IPS DF 6.9 (cell line): Measurements from ENCODE around the gene PRRT1B.
A peak's percentile ranks its signal among the peaks of the same experiment; 100 is the strongest.

ENCODE experiments used
- DNase-seq: peaks from one replicate; pipeline ENCODE4 v3.0.0-alpha.2; 2013; ENCODE audit warnings: low read depth, low spot score
- H3K27ac ChIP-seq: one replicate; pipeline ENCODE4 v1.5.1; 2013; ENCODE audit warnings: low read length, control low read depth
- H3K27me3 ChIP-seq: 2 replicates; pipeline ENCODE4 v1.6.1; 2013; ENCODE audit warnings: mild to moderate bottlenecking, low read length; ENCODE audit not compliant: control insufficient read depth, insufficient read depth
- H3K36me3 ChIP-seq: 2 replicates; pipeline ENCODE4 v1.6.1; 2013; ENCODE audit warnings: low read length; ENCODE audit not compliant: control insufficient read depth, insufficient read depth
- H3K4me1 ChIP-seq: 2 replicates; pipeline ENCODE4 v1.6.1; 2013; ENCODE audit warnings: low read length; ENCODE audit not compliant: control insufficient read depth, insufficient read depth
- H3K4me3 ChIP-seq: 2 replicates; pipeline ENCODE4 v1.5.1; 2013; ENCODE audit warnings: mild to moderate bottlenecking, low read length
- H3K9me3 ChIP-seq: 2 replicates; pipeline ENCODE4 v1.6.1; 2013; ENCODE audit warnings: low read length, inconsistent platforms; ENCODE audit not compliant: control insufficient read depth, insufficient read depth
- WGBS: extraction: QIAGEN DNeasy Blood & Tissue Kit; methylation state at CpG from one replicate; pipeline ENCODE4 v1.1.7; 2013; ENCODE audit warnings: mixed read lengths, missing lambda C conversion rate; ENCODE audit not compliant: insufficient read length, insufficient coverage; 5-methylcytosine and 5-hydroxymethylcytosine counted together

Gene PRRT1B

DNA sequence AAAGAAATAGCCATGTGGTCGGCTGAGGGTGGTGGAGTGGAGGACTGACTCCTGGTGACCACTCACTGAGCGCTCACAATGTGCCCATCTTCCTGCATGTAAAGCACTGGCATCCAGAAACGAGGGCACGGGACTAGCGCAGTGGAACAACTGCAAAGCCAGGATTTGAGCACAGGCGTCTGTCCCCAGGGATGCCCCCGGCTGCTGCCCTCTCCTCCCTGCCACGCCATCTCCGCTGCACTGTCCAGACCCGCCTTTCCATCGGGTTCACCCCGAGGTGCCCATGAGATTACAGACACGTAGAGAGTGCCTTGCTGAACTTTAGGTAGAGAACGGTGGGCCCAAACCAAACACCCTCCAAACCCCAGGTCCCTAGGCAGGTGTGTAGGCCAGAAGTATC lies 44.7 kb downstream of the PRRT1B start:
- Histone ChIP-seq H3K4me3 (no peak overlapping the region), H3K4me1 (no peaks in the 10 kb centered on the region), H3K27ac (no peak overlapping the region), H3K27me3 (no peaks in the 10 kb centered on the region), H3K9me3 (no peaks in the 10 kb centered on the region), H3K36me3 (peaks cover 3% of the 10 kb centered on the region)
- WGBS = no CpG with 5 or more reads among the region's 14 CpGs
- no peak for DNase-seq

DNA sequence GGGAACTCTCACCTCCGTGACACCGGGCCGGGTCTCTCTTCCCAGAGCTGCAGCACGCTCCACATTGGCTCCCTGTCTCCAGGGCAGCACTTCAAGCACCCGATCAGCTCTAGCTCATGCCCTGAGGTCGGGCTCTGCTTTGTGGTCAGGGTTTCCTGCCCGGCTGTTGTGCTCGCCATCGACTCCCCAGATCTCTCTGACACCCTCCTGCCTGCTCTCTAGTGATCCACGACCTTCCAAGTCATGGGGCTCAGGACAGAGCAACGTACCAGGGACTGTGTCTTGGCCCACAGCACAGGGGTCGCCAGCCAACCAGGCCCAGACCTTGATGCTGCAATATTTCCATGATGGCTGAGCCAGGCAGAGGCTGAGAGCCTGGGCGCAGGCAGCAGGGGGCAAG lies 45.1 kb downstream of the PRRT1B start:
- no CpG with 5 or more reads among the region's 13 CpGs for WGBS
- Histone ChIP-seq H3K27me3 (no peaks in the 10 kb centered on the region), H3K4me3 (no peak overlapping the region), H3K36me3 (peaks cover 3% of the 10 kb centered on the region), H3K9me3 (no peaks in the 10 kb centered on the region), H3K4me1 (no peaks in the 10 kb centered on the region), H3K27ac (no peak overlapping the region)
- no peak for DNase-seq

DNA sequence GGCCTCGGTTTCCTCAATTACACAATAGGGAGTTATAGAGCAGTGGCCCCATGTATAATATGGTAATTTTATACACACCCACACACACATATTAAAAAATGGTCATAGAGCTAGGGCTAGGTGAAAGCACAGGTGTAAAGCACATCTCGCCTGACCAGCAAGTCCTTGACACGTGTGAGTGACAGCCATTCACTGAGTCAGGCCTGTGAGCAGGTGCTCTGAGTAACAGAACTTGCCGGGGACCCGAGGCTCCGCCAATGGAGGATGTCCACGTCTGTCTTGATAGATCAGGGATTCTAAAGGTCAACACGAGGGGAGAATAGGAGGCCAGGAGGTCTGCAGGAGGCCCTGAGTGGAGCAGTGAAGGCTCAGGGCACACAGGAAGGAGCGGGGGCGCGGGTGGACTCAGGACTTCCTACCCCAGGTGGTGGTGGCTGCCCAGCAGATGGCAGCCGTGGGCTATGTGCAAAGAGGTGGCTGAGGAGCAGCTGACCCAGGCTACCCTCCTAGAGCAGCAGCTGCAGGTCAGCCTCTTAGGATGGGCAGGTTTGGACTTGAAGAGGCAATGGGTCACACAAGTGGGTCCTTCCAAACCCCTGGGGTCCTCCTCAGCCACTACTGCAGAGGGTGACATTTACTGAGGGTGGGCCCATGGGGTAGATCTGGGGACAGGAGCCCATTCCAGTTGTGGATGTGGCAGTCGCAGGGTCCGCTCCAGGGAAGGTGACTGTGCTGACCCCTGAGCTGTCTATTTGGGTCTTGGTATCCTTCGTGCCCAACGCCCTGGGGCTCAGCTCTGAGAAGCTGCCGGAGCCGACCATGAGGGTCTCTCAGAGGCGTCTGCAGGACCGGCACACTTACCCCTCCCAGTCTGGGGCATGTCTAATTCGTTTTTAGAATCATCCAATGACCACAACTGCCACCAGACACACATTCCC lies 45.9 kb downstream of the PRRT1B start:
- WGBS = no CpG with 5 or more reads among the region's 21 CpGs

DNA sequence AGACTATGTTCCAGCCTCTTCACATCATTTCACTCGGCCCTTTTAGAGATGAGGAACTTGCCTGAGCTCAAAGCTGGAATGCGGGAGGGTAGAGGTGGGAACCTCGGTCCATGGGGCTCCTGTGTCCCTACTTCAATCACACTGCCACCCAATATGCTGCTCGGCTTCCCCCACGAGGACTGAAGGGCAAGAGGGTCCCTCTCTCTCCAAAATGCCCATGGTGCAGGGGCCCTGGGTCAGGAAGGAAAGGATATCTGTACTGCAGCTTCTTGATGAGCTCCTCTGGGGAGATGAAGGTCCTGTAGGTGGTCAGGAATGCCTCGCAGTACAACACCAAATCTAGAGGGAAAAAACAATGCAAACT lies 46.5 kb downstream of the PRRT1B start:
- no peak overlapping the region for H3K27ac ChIP-seq
- DNase-seq = no peak
- no peaks in the 10 kb centered on the region for H3K4me1 ChIP-seq
- H3K27me3 ChIP-seq = no peaks in the 10 kb centered on the region
- peaks cover 12% of the 10 kb centered on the region for H3K36me3 ChIP-seq
- H3K9me3 ChIP-seq = no peaks in the 10 kb centered on the region
- whole genome bisulfite sequencing = no CpG with 5 or more reads among the region's 6 CpGs
- H3K4me3 ChIP-seq = no peak overlapping the region

More for the DNA sequence above, 45.9 kb downstream of the PRRT1B start:
- Histone ChIP-seq H3K27me3 (no peaks in the 10 kb centered on the region), H3K4me3 (no peak overlapping the region), H3K27ac (no peak overlapping the region), H3K9me3 (no peaks in the 10 kb centered on the region), H3K4me1 (no peaks in the 10 kb centered on the region), H3K36me3 (peaks cover 9% of the 10 kb centered on the region)
- DNase-seq = peak; percentile 45

DNA sequence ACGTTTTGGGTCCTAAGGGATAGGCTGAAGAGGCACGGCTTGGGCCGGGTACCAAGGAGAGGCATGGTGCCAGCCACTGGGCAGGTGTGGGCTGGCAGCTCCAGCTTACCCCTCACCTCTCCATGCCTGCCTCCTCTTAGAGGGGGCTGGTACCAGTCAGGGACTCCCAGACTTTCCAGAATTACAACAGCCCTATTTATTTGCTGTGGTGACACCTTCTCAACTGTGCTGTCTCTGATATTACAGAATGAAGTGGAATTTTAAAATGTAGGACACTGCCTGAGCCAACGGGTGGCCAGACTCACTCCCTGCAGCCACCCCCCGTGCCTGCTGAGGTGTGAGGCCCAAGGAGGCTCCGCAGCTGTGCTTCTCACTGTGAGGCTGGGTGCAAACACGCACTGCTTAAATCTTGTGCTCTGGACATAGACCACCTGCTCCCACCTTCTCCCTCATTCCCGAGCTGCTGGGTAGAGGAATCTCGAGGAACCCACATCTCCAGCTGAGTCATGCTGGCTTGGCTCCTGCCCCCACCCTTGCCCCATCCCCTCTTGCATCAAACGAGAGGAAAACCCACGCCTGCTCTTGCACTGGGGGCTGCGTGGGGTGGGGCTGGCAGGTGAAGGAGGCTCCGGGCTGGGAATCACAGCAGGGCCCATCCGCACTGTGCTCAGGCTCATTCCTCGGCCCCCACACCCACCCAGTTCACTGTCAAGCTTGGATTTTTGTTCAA lies 47.9 kb downstream of the PRRT1B start:
- H3K4me1 ChIP-seq = no peaks in the 10 kb centered on the region; the same call in 1 of the 2 replicates
- no peaks in the 10 kb centered on the region for H3K27me3 ChIP-seq
- H3K36me3 ChIP-seq = peaks cover 19% of the 10 kb centered on the region
- no CpG with 5 or more reads among the region's 15 CpGs for WGBS
- no peaks in the 10 kb centered on the region for H3K9me3 ChIP-seq
- H3K27ac ChIP-seq = no peak overlapping the region
- DNase-seq = no peak
- H3K4me3 ChIP-seq = no peak overlapping the region

DNA sequence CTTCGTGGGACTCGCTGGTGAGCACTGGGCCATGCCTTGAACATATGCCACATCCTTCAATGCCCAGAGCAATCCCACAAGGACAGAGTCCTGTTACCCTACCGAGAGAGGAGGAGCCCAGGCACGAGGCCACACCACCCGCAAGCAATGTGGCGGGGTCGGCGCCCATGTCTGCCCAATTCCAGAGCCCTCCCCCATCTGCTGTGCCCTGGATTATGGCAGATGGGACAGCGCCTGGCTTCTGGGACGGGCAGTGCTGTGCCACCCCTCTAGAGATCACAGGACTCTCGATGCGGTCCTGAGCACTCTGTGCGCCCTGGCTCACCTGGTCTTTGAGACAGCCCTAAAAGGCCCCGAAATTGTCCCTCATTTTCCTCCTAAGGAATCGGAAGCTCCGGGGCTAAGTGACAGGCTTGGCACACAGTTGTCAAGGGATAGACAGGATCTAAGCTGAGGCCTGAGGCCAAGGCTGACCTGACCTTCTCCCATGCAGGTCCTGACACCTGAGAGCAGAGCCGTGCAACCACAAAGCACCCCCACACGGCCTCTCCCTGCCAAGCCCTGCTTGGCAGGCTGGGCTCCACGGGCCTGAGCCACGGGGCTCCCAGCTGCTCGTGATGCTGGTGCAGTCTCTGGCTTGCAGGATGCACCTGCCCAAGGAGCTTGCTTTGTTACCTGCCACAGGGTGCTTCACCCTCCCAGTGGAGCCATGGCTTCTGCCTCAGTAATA lies 48.8 kb downstream of the PRRT1B start:
- DNase-seq = no peak
- Histone ChIP-seq H3K27me3 (no peaks in the 10 kb centered on the region), H3K4me1 (no peaks in the 10 kb centered on the region; the same call in 1 of the 2 replicates), H3K27ac (no peak overlapping the region), H3K4me3 (no peak overlapping the region), H3K36me3 (peaks cover 22% of the 10 kb centered on the region), H3K9me3 (no peaks in the 10 kb centered on the region)
- WGBS = no CpG with 5 or more reads among the region's 21 CpGs

DNA sequence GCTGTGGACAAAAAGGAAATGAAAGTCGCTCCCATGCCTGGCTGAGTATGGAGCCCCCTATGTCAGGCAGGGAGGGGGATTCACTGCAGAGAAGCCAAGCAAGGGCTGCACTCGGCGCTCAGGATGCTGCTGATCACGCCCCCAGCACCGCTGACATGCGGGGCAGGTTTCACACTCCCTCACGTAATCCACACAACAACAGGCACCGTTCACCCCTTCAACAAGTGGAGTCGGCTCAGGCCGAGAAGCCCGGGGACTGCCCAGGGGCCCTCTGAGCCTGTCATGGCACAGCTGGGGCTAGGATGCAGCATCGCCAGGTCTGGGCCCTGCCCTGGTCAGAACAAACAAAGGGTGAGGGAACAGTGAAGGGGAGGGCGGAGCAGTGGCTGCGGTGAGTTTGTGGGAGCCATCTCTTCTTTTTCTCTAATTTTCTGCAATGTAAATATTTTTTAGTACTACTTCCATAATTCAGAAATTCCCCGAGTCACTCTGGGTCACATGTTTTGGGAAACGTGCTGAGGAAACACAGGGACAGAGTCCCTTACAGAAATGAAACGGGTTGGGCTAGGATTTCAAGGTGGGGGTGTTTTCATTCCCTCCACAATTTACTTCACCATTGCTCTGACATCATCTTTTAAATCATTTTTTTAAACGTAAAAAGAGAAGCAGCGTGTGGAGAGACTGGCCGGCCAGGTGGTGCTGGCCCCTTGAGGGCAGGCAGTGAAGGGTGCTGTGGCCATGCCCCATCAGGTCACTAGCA lies 49.8 kb downstream of the PRRT1B start:
- no peak for DNase-seq
- H3K4me1 ChIP-seq = no peaks in the 10 kb centered on the region; the same call in 1 of the 2 replicates
- H3K27me3 ChIP-seq = no peaks in the 10 kb centered on the region
- WGBS = no CpG with 5 or more reads among the region's 20 CpGs
- peaks cover 19% of the 10 kb centered on the region for H3K36me3 ChIP-seq
- no peak overlapping the region for H3K4me3 ChIP-seq
- no peak overlapping the region for H3K27ac ChIP-seq
- H3K9me3 ChIP-seq = no peaks in the 10 kb centered on the region

DNA sequence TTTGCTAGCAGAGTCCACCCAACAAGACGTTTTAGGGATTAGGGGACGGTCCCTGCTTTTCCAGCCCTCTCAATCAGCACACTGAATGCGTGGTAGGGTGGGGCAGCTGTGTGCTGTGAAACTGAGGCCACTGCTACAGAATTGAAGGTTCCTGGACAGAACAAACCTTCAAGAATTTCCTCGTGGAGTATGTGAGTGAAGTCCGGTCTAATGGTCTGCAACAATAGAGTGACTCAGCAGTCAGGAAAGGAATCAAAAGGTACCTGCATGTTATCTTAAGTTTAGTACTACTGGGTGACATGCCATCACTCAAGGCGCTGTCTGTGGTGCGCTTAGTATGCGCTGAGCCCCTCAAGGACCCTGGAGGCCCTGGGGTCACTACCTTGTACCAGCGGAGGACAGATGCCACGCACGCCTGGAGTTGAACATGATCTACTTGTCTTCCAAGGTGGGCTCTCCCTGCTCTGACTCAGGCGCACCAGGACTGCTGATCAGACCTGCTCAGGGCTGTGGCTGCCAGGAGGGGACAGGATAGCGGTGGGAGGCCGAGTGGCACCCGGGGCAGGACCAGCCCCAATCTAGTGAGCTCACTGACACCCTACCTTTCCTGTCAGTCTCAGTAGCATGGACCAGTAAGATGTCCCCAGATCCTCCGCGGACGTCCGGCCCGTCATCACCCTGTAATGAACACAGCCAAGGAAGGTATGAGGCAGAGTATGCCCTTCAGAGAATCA lies 50.5 kb downstream of the PRRT1B start:
- DNase-seq = no peak
- no CpG with 5 or more reads among the region's 20 CpGs for WGBS
- H3K36me3 ChIP-seq = peaks cover 19% of the 10 kb centered on the region

DNA sequence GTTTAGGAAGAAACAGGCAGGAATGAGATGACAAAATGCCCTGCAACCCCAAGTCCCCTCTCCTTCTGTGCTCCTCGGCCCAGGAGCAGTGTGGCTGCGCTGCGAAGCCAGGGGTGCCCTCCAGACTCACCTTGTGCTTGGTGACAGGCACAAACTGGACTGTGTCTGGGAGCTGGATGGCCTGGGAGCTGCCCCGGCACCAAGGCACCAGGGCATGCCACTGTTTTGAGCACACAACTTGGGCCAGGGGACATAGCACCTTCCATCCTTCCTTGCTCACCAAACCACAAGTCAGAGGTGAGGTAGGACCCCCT lies 51.1 kb downstream of the PRRT1B start:
- Histone ChIP-seq H3K27ac (no peak overlapping the region), H3K36me3 (peaks cover 19% of the 10 kb centered on the region), H3K9me3 (no peaks in the 10 kb centered on the region), H3K4me3 (no peak overlapping the region), H3K4me1 (no peaks in the 10 kb centered on the region; the same call in 1 of the 2 replicates), H3K27me3 (no peaks in the 10 kb centered on the region)
- DNase-seq = no peak
- no CpG with 5 or more reads among the region's 4 CpGs for WGBS

More for the DNA sequence above, 50.5 kb downstream of the PRRT1B start:
- H3K4me3 ChIP-seq = no peak overlapping the region
- H3K4me1 ChIP-seq = no peaks in the 10 kb centered on the region; the same call in 1 of the 2 replicates
- no peaks in the 10 kb centered on the region for H3K27me3 ChIP-seq
- H3K27ac ChIP-seq = no peak overlapping the region
- H3K9me3 ChIP-seq = no peaks in the 10 kb centered on the region
